ENCODE measurements around the gene SNTG2.
"Not testable (repeated sequence)": the region's sequence is repeated elsewhere in the genome, so short reads cannot be mapped to it uniquely, and the experiment has no call there.

The SNTG2 gene

GRCh38 chr2:1173528-1173927 is 222.9 kb downstream of the SNTG2 start:
- no peak for DNase-seq (ENCODE audit: low read depth in 1 of 2, low spot score in 1 of 2)

- DNase-seq (ENCODE audit: low read depth in 1 of 2, low spot score in 1 of 2) = no peak
Measured at GRCh38 chr2:1181893-1182292, 231.2 kb downstream of the SNTG2 start.

GRCh38 chr2:1183300-1183699 is 232.7 kb downstream of the SNTG2 start:
- no peak for DNase-seq (ENCODE audit: low read depth in 1 of 2, low spot score in 1 of 2)

GRCh38 chr2:1186421-1186820 is 235.8 kb downstream of the SNTG2 start:
- no peak for DNase-seq (ENCODE audit: low read depth in 1 of 2, low spot score in 1 of 2)

- no peak for DNase-seq (ENCODE audit: low read depth in 1 of 2, low spot score in 1 of 2)
Measured at GRCh38 chr2:1187189-1187588, 236.5 kb downstream of the SNTG2 start.

GRCh38 chr2:1192121-1192520 is 241.5 kb downstream of the SNTG2 start:
- no peak for DNase-seq (ENCODE audit: low read depth in 1 of 2, low spot score in 1 of 2)

GRCh38 chr2:1193801-1194200 is 243.2 kb downstream of the SNTG2 start:
- no peak for DNase-seq (ENCODE audit: low read depth in 1 of 2, low spot score in 1 of 2)

GRCh38 chr2:1203772-1204171 is 253.1 kb downstream of the SNTG2 start:
- DNase-seq (ENCODE audit: low read depth in 1 of 2, low spot score in 1 of 2) = no peak

GRCh38 chr2:1205853-1206252 is 255.2 kb downstream of the SNTG2 start:
- no peak for DNase-seq (ENCODE audit: low read depth in 1 of 2, low spot score in 1 of 2)

GRCh38 chr2:1207962-1208510 is 257.4 kb downstream of the SNTG2 start:
- no peak for DNase-seq (ENCODE audit: low read depth in 1 of 2, low spot score in 1 of 2)

- DNase-seq (ENCODE audit: low read depth in 1 of 2, low spot score in 1 of 2) = no peak
Measured at GRCh38 chr2:1208522-1208921, 257.9 kb downstream of the SNTG2 start.

- no peak for DNase-seq (ENCODE audit: low read depth in 1 of 2, low spot score in 1 of 2)
Measured at GRCh38 chr2:1209246-1209645, 258.6 kb downstream of the SNTG2 start.

- no peak for DNase-seq (ENCODE audit: low read depth in 1 of 2, low spot score in 1 of 2)
Measured at GRCh38 chr2:1209761-1210160, 259.1 kb downstream of the SNTG2 start.

- DNase-seq (ENCODE audit: low read depth in 1 of 2, low spot score in 1 of 2) = no peak
Measured at GRCh38 chr2:1210352-1210751, 259.7 kb downstream of the SNTG2 start.

- DNase-seq (ENCODE audit: low read depth in 1 of 2, low spot score in 1 of 2) = no peak
Measured at GRCh38 chr2:1219901-1220573, 269.4 kb downstream of the SNTG2 start.

- no peak for DNase-seq (ENCODE audit: low read depth in 1 of 2, low spot score in 1 of 2)
Measured at GRCh38 chr2:1222056-1222455, 271.4 kb downstream of the SNTG2 start.

GRCh38 chr2:1223791-1224190 is 273.1 kb downstream of the SNTG2 start:
- no peak for DNase-seq (ENCODE audit: low read depth in 1 of 2, low spot score in 1 of 2)

GRCh38 chr2:1224901-1225300 is 274.3 kb downstream of the SNTG2 start:
- no peak for DNase-seq (ENCODE audit: low read depth in 1 of 2, low spot score in 1 of 2)

GRCh38 chr2:1226766-1227165 is 276.1 kb downstream of the SNTG2 start:
- DNase-seq (ENCODE audit: low read depth in 1 of 2, low spot score in 1 of 2) = no peak

- DNase-seq (ENCODE audit: low read depth in 1 of 2, low spot score in 1 of 2) = no peak
Measured at GRCh38 chr2:1227274-1227900, 276.7 kb downstream of the SNTG2 start.

- DNase-seq (ENCODE audit: low read depth in 1 of 2, low spot score in 1 of 2) = not testable (repeated sequence)
Measured at GRCh38 chr2:1229596-1229995, 278.9 kb downstream of the SNTG2 start.

- no peak for DNase-seq (ENCODE audit: low read depth in 1 of 2, low spot score in 1 of 2)
Measured at GRCh38 chr2:1230155-1230893, 279.7 kb downstream of the SNTG2 start.
